K562 (cell line): ENCODE measurements around the gene SORCS1. TPM values are rescaled to one million over a fixed set of nuclear protein-coding genes. Genes with fewer than 3 reads are reported as not detected.
A peak's percentile ranks its signal among the peaks of the same experiment; 100 is the strongest.

Source experiments
- CBX8 ChIP-seq: fragments of 200-600 bp; sonication (generic); IDR thresholded peaks from 2 replicates; pipeline ENCODE4 v1.6.1; 2012; ENCODE audit warnings: borderline replicate concordance, mixed run types, low read depth, mild to moderate bottlenecking, moderate library complexity, mixed read lengths, low read length, control low read depth, inconsistent platforms; ENCODE audit not compliant: poor library complexity, severe bottlenecking; ENCODE audit errors: extremely low read depth
- CHAMP1 ChIP-seq: fragments of 450-650 bp; IDR thresholded peaks from 2 replicates; pipeline ENCODE4 v1.6.1; 2016; ENCODE audit warnings: mild to moderate bottlenecking
- JUN ChIP-seq, 2 experiments: sonication (generic) in 1 of 2; formaldehyde crosslinking in 1 of 2; IDR thresholded peaks; 2 replicates each; pipeline versions ENCODE4 v1.6.1 to v1.8.0; 2012 to 2022; ENCODE audit warnings: borderline replicate concordance in 2 of 2, mild to moderate bottlenecking in 2 of 2, improper control_type of control experiment in 1 of 2, low read depth in 1 of 2, low read length in 1 of 2, missing genetic modification reagents in 1 of 2
- MAZ ChIP-seq, 2 experiments: fragments of 450-650 bp in 1 of 2; sonication (generic) in 1 of 2; formaldehyde crosslinking; IDR thresholded peaks in 1 of 2; conservative IDR thresholded peaks in 1 of 2; 2 replicates each; pipeline versions ENCODE4 v1.4.0 to v1.5.0; 2020; ENCODE audit warnings: mild to moderate bottlenecking in 1 of 2, missing genetic modification reagents in 1 of 2
- MTA1 ChIP-seq: fragments of 450-650 bp; IDR thresholded peaks from 2 replicates; pipeline ENCODE4 v1.6.1; 2017; ENCODE audit warnings: borderline replicate concordance
- MTA2 ChIP-seq: fragments of 450-650 bp; IDR thresholded peaks from 2 replicates; pipeline ENCODE4 v1.6.1; 2016; ENCODE audit warnings: low read depth
- NRF1 ChIP-seq, 2 experiments: fragments of 450-650 bp; IDR thresholded peaks in 1 of 2; conservative IDR thresholded peaks in 1 of 2; 2 replicates each; pipeline ENCODE4 v1.6.1; 2014; ENCODE audit warnings: mild to moderate bottlenecking in 2 of 2
- SETDB1 ChIP-seq: IDR thresholded peaks from one replicate; pipeline ENCODE4 v1.6.1; 2012; ENCODE audit warnings: low read length, control low read depth, inconsistent platforms
- TCF7 ChIP-seq: sonication (generic); IDR thresholded peaks from 2 replicates; pipeline ENCODE4 v1.6.1; 2016; ENCODE audit warnings: antibody characterized with exemption, borderline replicate concordance
- ZBTB40 ChIP-seq, 2 experiments: fragments of 450-650 bp in 1 of 2; sonication (generic) in 1 of 2; formaldehyde crosslinking in 1 of 2; IDR thresholded peaks; 2 replicates each; pipeline versions ENCODE4 v1.7.1 to v1.9.0; 2016 to 2022; ENCODE audit warnings: inconsistent platforms in 1 of 2, mild to moderate bottlenecking in 1 of 2, missing genetic modification reagents in 1 of 2
- ZFX ChIP-seq: sonication (generic); formaldehyde crosslinking; IDR thresholded peaks from 2 replicates; pipeline ENCODE4 v1.8.0; 2022; ENCODE audit warnings: mild to moderate bottlenecking, missing genetic modification reagents, moderate library complexity
- ZNF561 ChIP-seq: fragments of 450-650 bp; formaldehyde crosslinking; conservative IDR thresholded peaks from 2 replicates; pipeline ENCODE4 v1.4.0; 2020; ENCODE audit warnings: mild to moderate bottlenecking, moderate library complexity
- ZNF764 ChIP-seq: fragments of 250-450 bp; sonication (Bioruptor Pico); IDR thresholded peaks from 2 replicates; pipeline ENCODE4 v1.4.0; 2020; ENCODE audit warnings: low read depth, mild to moderate bottlenecking, moderate library complexity
- polyA plus RNA-seq, 8 experiments: library from polyadenylated mRNA; depleted of rRNA in 4 of 8; stranded (reverse) in 5 of 8; unstranded in 3 of 8; fragments of >200 nt; fragmentation: Nextera tagmentation in 2 of 8; fragmentation: Illumina TruSeq in 1 of 8; extraction: Ambion mirVana in 2 of 8; extraction: Trizol in 1 of 8; gene quantifications; 2 replicates each; pipeline versions ENCODE4 v1.2.1 to v1.2.3, GENCODE V29; 2011 to 2014; ENCODE audit warnings: inconsistent platforms in 1 of 8, missing spikeins in 1 of 8
- total RNA-seq, 7 experiments: library from RNA; depleted of rRNA in 6 of 7; stranded (reverse); fragments of >200 nt in 6 of 7; fragmentation: Illumina TruSeq in 2 of 7; extraction: Trizol in 2 of 7; gene quantifications; 2 replicates each; pipeline versions ENCODE4 v1.2.1 to v1.2.3, GENCODE V29; 2011 to 2021; ENCODE audit warnings: low replicate concordance in 1 of 7

The SORCS1 gene
- total and polyA plus RNA-seq, 9 of the 15 experiments (the other 6 are each of a cell fraction or from before 2014, with no cell fraction given) = 1.5 to 3.9 (median 2.7) TPM

- TF ChIP-seq ZBTB40 (IDR thresholded peaks at IDR 0.05) (peak; percentile 36; the same call in 1 of the 2 replicates), ZBTB40 (CRISPR knock-in tag; IDR thresholded peaks at IDR 0.05) (no peak), ZNF764 (CRISPR knock-in tag) (no peak), SETDB1 (no peak), MTA2 (no peak), TCF7 (no peak), CBX8 (no peak), JUN (IDR thresholded peaks at IDR 0.05; ENCODE audit: borderline replicate concordance, low read depth, low read length) (no peak), JUN (CRISPR knock-in tag; IDR thresholded peaks at IDR 0.05; ENCODE audit: borderline replicate concordance) (no peak), MTA1 (no peak), ZFX (CRISPR knock-in tag) (peak; percentile 56; the same call in 1 of the 2 replicates), ZNF561 (CRISPR knock-in tag) (no peak), MAZ (CRISPR knock-in tag; conservative IDR thresholded peaks at IDR 0.05 in 1 of 2, IDR thresholded peaks at IDR 0.05 in 1 of 2) (no peak), CHAMP1 (peak; percentile 95), NRF1 (conservative IDR thresholded peaks at IDR 0.05 in 1 of 2, IDR thresholded peaks at IDR 0.05 in 1 of 2) (0 out of 4 replicates have a peak, but pooled peaks of 1 of the 2 experiments have one; percentile 17)
These were observed 131.7 kb downstream of the SORCS1 start (continued) for GRCh38 chr10:107032700-107033401.
